ENCODE measurements around the gene ZNF586.
"Not testable (repeated sequence)": the region's sequence is repeated elsewhere in the genome, so short reads cannot be mapped to it uniquely, and the experiment has no call there.

ZNF586 gene

DNA sequence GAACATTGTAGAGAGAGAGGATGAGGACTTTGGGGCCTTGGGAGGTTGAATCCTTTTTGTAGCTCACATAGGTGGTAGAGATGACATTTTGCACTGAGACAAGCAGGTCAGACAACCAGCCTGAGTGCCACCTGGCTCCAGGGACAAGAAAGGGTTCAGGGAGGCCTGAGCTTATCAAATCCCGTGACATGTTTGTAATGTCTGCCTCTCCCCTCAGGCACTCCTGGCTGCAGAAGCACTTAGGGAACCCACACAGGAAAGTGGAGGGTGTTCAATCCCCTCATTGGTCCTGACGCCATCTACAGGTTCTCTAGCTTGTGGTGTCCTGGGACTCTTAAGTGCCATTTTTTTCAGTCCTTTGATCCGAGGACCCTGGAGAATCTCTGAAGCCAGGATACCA lies 51.6 kb downstream of the ZNF586 start:
- H3K4me3 ChIP-seq (ENCODE audit: insufficient read depth, low read depth, low read length, poor library complexity, severe bottlenecking); H3K36me3 ChIP-seq (ENCODE audit: control insufficient read depth, insufficient read depth, low read length); H3K9me3 ChIP-seq (ENCODE audit: control insufficient read depth, low read length); H3K27ac ChIP-seq (ENCODE audit: insufficient read depth, low read length, poor library complexity, severe bottlenecking); DNase-seq; H3K27me3 ChIP-seq (replicated peaks; ENCODE audit: control insufficient read depth, insufficient read depth, low read length, poor library complexity, severe bottlenecking): not testable (repeated sequence)
- H3K4me1 ChIP-seq (ENCODE audit: control insufficient read depth, insufficient read depth, low read length, poor library complexity, severe bottlenecking): peaks cover 12% of the 10 kb centered on the region

DNA sequence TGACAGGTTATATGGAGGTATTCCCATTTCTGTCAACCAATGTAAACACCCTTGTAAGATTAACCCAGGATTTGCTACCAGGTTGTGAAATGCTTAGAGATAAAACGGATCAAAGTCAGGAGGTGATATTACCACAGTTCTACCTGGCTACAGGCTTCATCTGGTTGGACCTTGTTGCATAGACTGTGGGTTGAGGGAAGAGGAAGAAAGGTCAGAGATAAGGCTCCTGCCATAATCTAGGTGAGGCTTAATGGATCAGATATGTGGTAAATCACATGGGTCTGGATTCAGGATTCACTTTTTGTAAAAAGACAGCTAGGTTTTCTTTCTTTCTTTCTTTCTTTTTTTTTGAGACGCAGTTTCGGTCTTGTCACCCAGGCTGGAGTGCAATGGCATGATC lies 52.0 kb downstream of the ZNF586 start:
- H3K27ac ChIP-seq (ENCODE audit: insufficient read depth, low read length, poor library complexity, severe bottlenecking); H3K27me3 ChIP-seq (replicated peaks; ENCODE audit: control insufficient read depth, insufficient read depth, low read length, poor library complexity, severe bottlenecking); H3K4me3 ChIP-seq (ENCODE audit: insufficient read depth, low read depth, low read length, poor library complexity, severe bottlenecking); H3K36me3 ChIP-seq (ENCODE audit: control insufficient read depth, insufficient read depth, low read length); DNase-seq; H3K9me3 ChIP-seq (ENCODE audit: control insufficient read depth, low read length): not testable (repeated sequence)
- peaks cover 12% of the 10 kb centered on the region for H3K4me1 ChIP-seq (ENCODE audit: control insufficient read depth, insufficient read depth, low read length, poor library complexity, severe bottlenecking)

- H3K27ac ChIP-seq (ENCODE audit: insufficient read depth, low read length, poor library complexity, severe bottlenecking); H3K27me3 ChIP-seq (replicated peaks; ENCODE audit: control insufficient read depth, insufficient read depth, low read length, poor library complexity, severe bottlenecking); DNase-seq; H3K9me3 ChIP-seq (ENCODE audit: control insufficient read depth, low read length); H3K4me3 ChIP-seq (ENCODE audit: insufficient read depth, low read depth, low read length, poor library complexity, severe bottlenecking); H3K36me3 ChIP-seq (ENCODE audit: control insufficient read depth, insufficient read depth, low read length): not testable (repeated sequence)
- H3K4me1 ChIP-seq (ENCODE audit: control insufficient read depth, insufficient read depth, low read length, poor library complexity, severe bottlenecking): peaks cover 12% of the 10 kb centered on the region
These were observed 53.7 kb downstream of the ZNF586 start for GRCh38 chr19:57823155-57823554.

DNA sequence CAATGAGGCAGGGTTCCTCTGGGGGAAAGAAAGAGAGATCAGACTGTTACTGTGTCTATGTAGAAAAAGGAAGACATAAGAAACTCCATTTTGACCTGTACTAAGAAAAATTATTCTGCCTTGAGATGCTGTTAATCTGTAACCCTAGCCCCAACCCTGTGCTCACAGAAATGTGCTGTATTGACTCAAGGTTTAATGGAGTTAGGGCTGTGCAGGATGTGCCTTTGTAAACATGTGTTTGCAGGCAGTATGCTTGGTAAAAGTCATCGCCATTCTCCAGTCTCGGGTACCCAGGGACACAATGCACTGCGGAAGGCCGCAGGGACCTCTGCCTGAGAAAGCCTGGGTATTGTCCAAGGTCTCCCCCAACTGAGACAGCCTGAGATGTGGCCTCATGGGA lies 54.1 kb downstream of the ZNF586 start:
- not testable (repeated sequence) for H3K27me3 ChIP-seq (replicated peaks; ENCODE audit: control insufficient read depth, insufficient read depth, low read length, poor library complexity, severe bottlenecking); H3K27ac ChIP-seq (ENCODE audit: insufficient read depth, low read length, poor library complexity, severe bottlenecking); DNase-seq; H3K4me3 ChIP-seq (ENCODE audit: insufficient read depth, low read depth, low read length, poor library complexity, severe bottlenecking); H3K9me3 ChIP-seq (ENCODE audit: control insufficient read depth, low read length); H3K36me3 ChIP-seq (ENCODE audit: control insufficient read depth, insufficient read depth, low read length)
- H3K4me1 ChIP-seq (ENCODE audit: control insufficient read depth, insufficient read depth, low read length, poor library complexity, severe bottlenecking): peaks cover 12% of the 10 kb centered on the region

GRCh38 chr19:57825511-57825910 lies 56.0 kb downstream of the ZNF586 start:
- H3K27ac ChIP-seq (ENCODE audit: insufficient read depth, low read length, poor library complexity, severe bottlenecking): no peak overlapping the region
- no peak overlapping the region for H3K4me3 ChIP-seq (ENCODE audit: insufficient read depth, low read depth, low read length, poor library complexity, severe bottlenecking)
- no peak for DNase-seq
- H3K4me1 ChIP-seq (ENCODE audit: control insufficient read depth, insufficient read depth, low read length, poor library complexity, severe bottlenecking): peaks cover 6% of the 10 kb centered on the region
- no peaks in the 10 kb centered on the region for H3K27me3 ChIP-seq (replicated peaks; ENCODE audit: control insufficient read depth, insufficient read depth, low read length, poor library complexity, severe bottlenecking)
- H3K36me3 ChIP-seq (ENCODE audit: control insufficient read depth, insufficient read depth, low read length): no peaks in the 10 kb centered on the region
- no peaks in the 10 kb centered on the region for H3K9me3 ChIP-seq (ENCODE audit: control insufficient read depth, low read length)

GRCh38 chr19:57829316-57829715 lies 59.8 kb downstream of the ZNF586 start:
- H3K27ac ChIP-seq (ENCODE audit: insufficient read depth, low read length, poor library complexity, severe bottlenecking): no peak overlapping the region
- no peaks in the 10 kb centered on the region for H3K4me1 ChIP-seq (ENCODE audit: control insufficient read depth, insufficient read depth, low read length, poor library complexity, severe bottlenecking)
- no peaks in the 10 kb centered on the region for H3K9me3 ChIP-seq (ENCODE audit: control insufficient read depth, low read length)
- DNase-seq: no peak
- no peaks in the 10 kb centered on the region for H3K36me3 ChIP-seq (ENCODE audit: control insufficient read depth, insufficient read depth, low read length)
- no peak overlapping the region for H3K4me3 ChIP-seq (ENCODE audit: insufficient read depth, low read depth, low read length, poor library complexity, severe bottlenecking)
- H3K27me3 ChIP-seq (replicated peaks; ENCODE audit: control insufficient read depth, insufficient read depth, low read length, poor library complexity, severe bottlenecking): no peaks in the 10 kb centered on the region

GRCh38 chr19:57830071-57830602 lies 60.7 kb downstream of the ZNF586 start, which contains the start of gene ZNF587B:
Gene ZNF587B (plus strand): TSS chr19:57830299. CDS start chr19:57830529, 230 bp downstream.
- H3K4me3 ChIP-seq (ENCODE audit: insufficient read depth, low read depth, low read length, poor library complexity, severe bottlenecking): no peak within 1 kb of the TSS
- H3K36me3 ChIP-seq (ENCODE audit: control insufficient read depth, insufficient read depth, low read length): no peaks in the 10 kb centered on the region
- DNase-seq: peak in 1 of 3 donors; percentile 8

More at GRCh38 chr19:57830071-57830602, 60.7 kb downstream of the ZNF586 start, which contains the start of gene ZNF587B:
- Histone ChIP-seq H3K27me3 (replicated peaks; ENCODE audit: control insufficient read depth, insufficient read depth, low read length, poor library complexity, severe bottlenecking) (no peaks in the 10 kb centered on the region), H3K9me3 (ENCODE audit: control insufficient read depth, low read length) (no peaks in the 10 kb centered on the region), H3K27ac (ENCODE audit: insufficient read depth, low read length, poor library complexity, severe bottlenecking) (no peak within 1 kb of the TSS), H3K4me1 (ENCODE audit: control insufficient read depth, insufficient read depth, low read length, poor library complexity, severe bottlenecking) (no peaks in the 10 kb centered on the region)
